Trophoblast cell (in vitro differentiated cells and primary cell): ENCODE measurements around the gene JMJD1C.

ENCODE experiments used
- DNase-seq, 2 donors: peaks; one replicate each; pipeline ENCODE4 v3.0.0-alpha.2; 2016
- H2AFZ ChIP-seq: 2 replicates; pipeline ENCODE4 v1.6.1; 2013; ENCODE audit warnings: low read length, moderate library complexity, mild to moderate bottlenecking; ENCODE audit not compliant: insufficient read depth, poor library complexity
- H2AK5ac ChIP-seq: 2 replicates; pipeline ENCODE4 v1.6.1; 2013; ENCODE audit warnings: mild to moderate bottlenecking, low read length
- H2BK120ac ChIP-seq: 2 replicates; pipeline ENCODE4 v1.6.1; 2013; ENCODE audit warnings: low read length, mild to moderate bottlenecking, moderate library complexity; ENCODE audit not compliant: insufficient read depth, poor library complexity
- H2BK12ac ChIP-seq: 2 replicates; pipeline ENCODE4 v1.6.1; 2013; ENCODE audit warnings: mild to moderate bottlenecking, low read length, moderate library complexity
- H2BK5ac ChIP-seq: 2 replicates; pipeline ENCODE4 v1.6.1; 2013; ENCODE audit warnings: low read length, low read depth, moderate library complexity, mild to moderate bottlenecking; ENCODE audit not compliant: poor library complexity
- H3K14ac ChIP-seq: 2 replicates; pipeline ENCODE4 v1.6.1; 2013; ENCODE audit warnings: mild to moderate bottlenecking, low read length
- H3K18ac ChIP-seq: 2 replicates; pipeline ENCODE4 v1.6.1; 2013; ENCODE audit warnings: mild to moderate bottlenecking, low read length
- H3K23ac ChIP-seq: 2 replicates; pipeline ENCODE4 v1.6.1; 2013; ENCODE audit warnings: low read length
- H3K27ac ChIP-seq: 2 replicates; pipeline ENCODE4 v1.5.1; 2013; ENCODE audit warnings: low read depth, mild to moderate bottlenecking, inconsistent platforms, low read length, moderate library complexity
- H3K27me3 ChIP-seq: 2 replicates; pipeline ENCODE4 v1.6.1; 2013; ENCODE audit warnings: inconsistent platforms, mild to moderate bottlenecking, low read length, moderate library complexity; ENCODE audit not compliant: insufficient read depth
- H3K36me3 ChIP-seq, 2 experiments: 1 replicate in 1 of 2; 2 replicates in 1 of 2; pipeline ENCODE4 v1.6.1; 2013; ENCODE audit warnings: low read length in 2 of 2, mild to moderate bottlenecking in 2 of 2, moderate library complexity in 1 of 2; ENCODE audit not compliant: insufficient read depth in 2 of 2, control insufficient read depth in 1 of 2
- H3K4ac ChIP-seq: 2 replicates; pipeline ENCODE4 v1.6.1; 2013; ENCODE audit warnings: low read depth, mild to moderate bottlenecking, low read length, moderate library complexity
- H3K4me1 ChIP-seq, 2 experiments: 1 replicate in 1 of 2; 2 replicates in 1 of 2; pipeline ENCODE4 v1.6.1; 2013; ENCODE audit warnings: low read length in 2 of 2, mild to moderate bottlenecking in 2 of 2, moderate library complexity in 1 of 2; ENCODE audit not compliant: insufficient read depth in 2 of 2, control insufficient read depth in 1 of 2
- H3K4me2 ChIP-seq: 2 replicates; pipeline ENCODE4 v1.6.1; 2013; ENCODE audit warnings: inconsistent platforms, mild to moderate bottlenecking, low read length, moderate library complexity
- H3K4me3 ChIP-seq: 2 replicates; pipeline ENCODE4 v1.5.1; 2013; ENCODE audit warnings: mild to moderate bottlenecking, low read depth, low read length, inconsistent platforms
- H3K79me1 ChIP-seq: one replicate; pipeline ENCODE4 v1.6.1; 2013; ENCODE audit warnings: low read length
- H3K79me2 ChIP-seq: 2 replicates; pipeline ENCODE4 v1.6.1; 2013; ENCODE audit warnings: low read length, mild to moderate bottlenecking; ENCODE audit not compliant: control insufficient read depth, insufficient read depth, poor library complexity
- H3K9ac ChIP-seq: 2 replicates; pipeline ENCODE4 v1.6.1; 2013; ENCODE audit warnings: mild to moderate bottlenecking, low read length
- H3K9me3 ChIP-seq: 2 replicates; pipeline ENCODE4 v1.6.1; 2013; ENCODE audit warnings: low read depth, mild to moderate bottlenecking, control low read depth, inconsistent platforms, low read length; ENCODE audit not compliant: insufficient read depth
- H4K12ac ChIP-seq: 2 replicates; pipeline ENCODE4 v1.6.1; 2013; ENCODE audit warnings: low read depth, mild to moderate bottlenecking, low read length, moderate library complexity
- H4K8ac ChIP-seq: 2 replicates; pipeline ENCODE4 v1.6.1; 2013; ENCODE audit warnings: low read depth, mild to moderate bottlenecking, low read length, moderate library complexity
- H4K91ac ChIP-seq: one replicate; pipeline ENCODE4 v1.6.1; 2013; ENCODE audit warnings: low read depth, mild to moderate bottlenecking, low read length, moderate library complexity
- WGBS: extraction: QIAGEN DNeasy Blood & Tissue Kit; methylation state at CpG from one replicate; pipeline ENCODE4 v1.1.7; 2013; ENCODE audit warnings: missing lambda C conversion rate; ENCODE audit not compliant: insufficient read length, insufficient coverage; ENCODE audit errors: extremely low coverage; 5-methylcytosine and 5-hydroxymethylcytosine counted together

Gene JMJD1C

DNA sequence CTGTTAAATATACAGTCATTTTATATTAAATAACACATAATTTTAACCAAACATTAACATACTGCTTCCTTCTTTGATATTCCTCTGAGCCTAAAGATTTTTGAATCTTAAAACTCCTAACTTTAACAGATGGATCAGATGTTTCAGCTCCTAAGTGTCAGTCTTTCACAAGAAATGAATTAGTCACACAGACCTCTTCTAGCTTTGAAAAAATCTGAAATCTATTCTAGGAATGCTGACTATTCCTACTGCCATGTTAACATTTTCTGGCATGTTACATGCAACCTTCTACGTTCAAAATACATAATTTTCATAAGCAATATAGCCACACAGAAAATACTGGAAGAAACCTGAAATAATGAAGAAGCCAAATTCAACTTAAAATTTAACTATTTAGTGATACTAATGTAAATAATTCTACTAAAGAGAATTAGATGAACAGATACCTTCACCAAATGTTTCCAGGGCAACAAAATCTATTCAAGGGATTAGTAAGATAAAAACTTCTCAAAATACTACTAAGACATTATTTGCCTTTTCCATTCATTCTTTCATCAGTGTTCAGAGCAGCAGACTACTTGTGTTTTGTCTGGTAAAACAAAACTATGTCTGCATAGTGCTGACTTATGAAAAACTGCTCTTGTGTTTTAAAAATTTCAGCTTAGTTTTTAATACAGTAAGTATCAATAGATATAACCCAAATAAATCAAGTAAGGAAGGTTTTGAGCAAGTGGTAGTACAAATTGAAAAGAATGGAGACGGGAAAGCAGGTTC is 9.2 kb downstream of the JMJD1C start:
- no peak overlapping the region for H4K12ac ChIP-seq
- WGBS, result no CpG with 5 or more reads among the region's 2 CpGs
- no peaks in the 10 kb centered on the region for H3K79me1 ChIP-seq
- no peaks in the 10 kb centered on the region for H3K27me3 ChIP-seq
- H3K9ac ChIP-seq, result no peak overlapping the region
- peak in 1 of 2 donors; percentile 85 for DNase-seq
- no peak overlapping the region for H2AK5ac ChIP-seq
- no peak overlapping the region for H4K8ac ChIP-seq
- peaks cover 8% of the 10 kb centered on the region for H3K79me2 ChIP-seq
- no peak overlapping the region for H3K4me3 ChIP-seq
- H3K23ac ChIP-seq, result no peak overlapping the region
- no peak overlapping the region for H3K4ac ChIP-seq
- H4K91ac ChIP-seq, result no peak overlapping the region
- H2BK12ac ChIP-seq, result no peak overlapping the region
- no peak overlapping the region for H2BK5ac ChIP-seq
- H3K27ac ChIP-seq, result no peak overlapping the region
- H3K4me2 ChIP-seq, result no peak overlapping the region
- peaks cover 0 to 4% of the 10 kb centered on the region in 2 experiments for H3K36me3 ChIP-seq
- H3K14ac ChIP-seq, result no peak overlapping the region
- H2AFZ ChIP-seq, result no peak overlapping the region
- no peak overlapping the region for H3K18ac ChIP-seq
- no peaks in the 10 kb centered on the region for H3K4me1 ChIP-seq
- H3K9me3 ChIP-seq, result no peaks in the 10 kb centered on the region
- H2BK120ac ChIP-seq, result no peak overlapping the region

- no peak overlapping the region for H2BK120ac ChIP-seq
- no peak overlapping the region for H4K91ac ChIP-seq
- H4K8ac ChIP-seq, result no peak overlapping the region
- H3K4me1 ChIP-seq, result no peaks in the 10 kb centered on the region
- H3K36me3 ChIP-seq, result peaks cover 0 to 4% of the 10 kb centered on the region in 2 experiments
- no peak overlapping the region for H3K23ac ChIP-seq
- DNase-seq, result no peak
- no peak overlapping the region for H2AFZ ChIP-seq
- H4K12ac ChIP-seq, result no peak overlapping the region
- H2AK5ac ChIP-seq, result no peak overlapping the region
- no peaks in the 10 kb centered on the region for H3K79me1 ChIP-seq
- H3K4me3 ChIP-seq, result no peak overlapping the region
- H2BK5ac ChIP-seq, result no peak overlapping the region
- no peaks in the 10 kb centered on the region for H3K27me3 ChIP-seq
- no peak overlapping the region for H3K4ac ChIP-seq
- H3K14ac ChIP-seq, result no peak overlapping the region
- peaks cover 8% of the 10 kb centered on the region for H3K79me2 ChIP-seq
- H2BK12ac ChIP-seq, result no peak overlapping the region
- H3K18ac ChIP-seq, result no peak overlapping the region
- H3K4me2 ChIP-seq, result no peak overlapping the region
- no peak overlapping the region for H3K9ac ChIP-seq
- H3K9me3 ChIP-seq, result no peaks in the 10 kb centered on the region
- no peak overlapping the region for H3K27ac ChIP-seq
These were observed 10.3 kb downstream of the JMJD1C start for GRCh38 chr10:63455507-63455906.

GRCh38 chr10:63454631-63455030 is 11.1 kb downstream of the JMJD1C start:
- peaks cover 8% of the 10 kb centered on the region for H3K79me2 ChIP-seq
- H3K36me3 ChIP-seq, result peaks cover 0 to 4% of the 10 kb centered on the region in 2 experiments
- H4K8ac ChIP-seq, result no peak overlapping the region
- H4K91ac ChIP-seq, result no peak overlapping the region
- no peaks in the 10 kb centered on the region for H3K79me1 ChIP-seq
- H3K18ac ChIP-seq, result no peak overlapping the region
- H3K23ac ChIP-seq, result no peak overlapping the region
- H2BK120ac ChIP-seq, result no peak overlapping the region
- H3K9me3 ChIP-seq, result no peaks in the 10 kb centered on the region
- no peak overlapping the region for H3K4me3 ChIP-seq
- no peak overlapping the region for H3K9ac ChIP-seq
- H3K4me2 ChIP-seq, result no peak overlapping the region
- H2AFZ ChIP-seq, result no peak overlapping the region
- H3K14ac ChIP-seq, result no peak overlapping the region
- no peak overlapping the region for H3K4ac ChIP-seq
- no peaks in the 10 kb centered on the region for H3K4me1 ChIP-seq
- no peaks in the 10 kb centered on the region for H3K27me3 ChIP-seq
- no peak overlapping the region for H2BK5ac ChIP-seq
- DNase-seq, result no peak
- no peak overlapping the region for H2BK12ac ChIP-seq
- H3K27ac ChIP-seq, result no peak overlapping the region
- no CpG with 5 or more reads among the region's 2 CpGs for WGBS
- no peak overlapping the region for H4K12ac ChIP-seq
- H2AK5ac ChIP-seq, result no peak overlapping the region

DNA sequence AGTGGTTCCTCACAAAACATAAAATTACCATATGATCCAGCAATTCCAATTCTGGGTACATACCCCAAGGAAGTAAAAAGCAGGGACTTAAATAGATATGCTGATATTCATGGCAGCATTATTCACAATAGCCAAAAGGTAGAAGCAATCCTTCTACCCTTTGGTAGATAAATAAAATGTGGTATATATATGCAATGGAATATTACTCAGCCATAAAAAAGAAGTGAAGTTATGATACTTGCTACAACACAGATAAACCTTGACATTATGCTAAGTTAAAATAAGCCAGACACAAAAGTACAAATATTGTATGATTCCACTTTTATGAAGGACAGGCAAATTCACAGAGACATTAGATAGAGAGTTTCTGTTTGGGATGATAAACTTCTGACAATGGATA is 13.3 kb downstream of the JMJD1C start:
- no peak overlapping the region for H4K12ac ChIP-seq
- H3K4ac ChIP-seq, result no peak overlapping the region
- H3K9ac ChIP-seq, result no peak overlapping the region
- peaks cover 3% of the 10 kb centered on the region for H3K79me2 ChIP-seq
- no peak overlapping the region for H3K4me2 ChIP-seq
- no peak overlapping the region for H4K91ac ChIP-seq
- H3K23ac ChIP-seq, result no peak overlapping the region
- no peak overlapping the region for H2BK12ac ChIP-seq
- DNase-seq, result no peak
- no peak overlapping the region for H4K8ac ChIP-seq
- H2BK120ac ChIP-seq, result no peak overlapping the region
- peaks cover 0 to 4% of the 10 kb centered on the region in 2 experiments for H3K36me3 ChIP-seq
- H3K18ac ChIP-seq, result no peak overlapping the region
- H2AFZ ChIP-seq, result no peak overlapping the region
- no peaks in the 10 kb centered on the region for H3K79me1 ChIP-seq
- H3K27me3 ChIP-seq, result no peaks in the 10 kb centered on the region
- no peaks in the 10 kb centered on the region for H3K9me3 ChIP-seq
- no peak overlapping the region for H2AK5ac ChIP-seq
- no peak overlapping the region for H3K27ac ChIP-seq
- no peak overlapping the region for H2BK5ac ChIP-seq
- H3K14ac ChIP-seq, result no peak overlapping the region
- H3K4me1 ChIP-seq, result no peaks in the 10 kb centered on the region
- no peak overlapping the region for H3K4me3 ChIP-seq
